Ishikawa (cell line): ENCODE results near the gene SLC2A10.

Experiments
- CEBPB ChIP-seq: IDR thresholded peaks from 2 replicates; pipeline ENCODE4 v1.6.1; 2012
- EGR1 ChIP-seq: IDR thresholded peaks from 2 replicates; pipeline ENCODE4 v1.6.1; 2012
- EP300 ChIP-seq: IDR thresholded peaks from 2 replicates; pipeline ENCODE4 v1.6.1; 2012; ENCODE audit warnings: borderline replicate concordance
- FOXM1 ChIP-seq: IDR thresholded peaks from 2 replicates; pipeline ENCODE4 v1.6.1; 2012; ENCODE audit warnings: low read depth, borderline replicate concordance
- RAD21 ChIP-seq: IDR thresholded peaks from 2 replicates; pipeline ENCODE4 v1.6.1; 2012; ENCODE audit warnings: low read depth
- TF ChIP-seq, protein P1 (sequence below): IDR thresholded peaks from 2 replicates; pipeline ENCODE4 v1.6.1; 2012
- TF ChIP-seq, protein P2 (sequence below): IDR thresholded peaks from 2 replicates; pipeline ENCODE4 v1.6.1; 2012; ENCODE audit warnings: low read depth, mild to moderate bottlenecking
- TF ChIP-seq, protein P3 (sequence below): IDR thresholded peaks from 2 replicates; pipeline ENCODE4 v1.6.1; 2012

DNA sequence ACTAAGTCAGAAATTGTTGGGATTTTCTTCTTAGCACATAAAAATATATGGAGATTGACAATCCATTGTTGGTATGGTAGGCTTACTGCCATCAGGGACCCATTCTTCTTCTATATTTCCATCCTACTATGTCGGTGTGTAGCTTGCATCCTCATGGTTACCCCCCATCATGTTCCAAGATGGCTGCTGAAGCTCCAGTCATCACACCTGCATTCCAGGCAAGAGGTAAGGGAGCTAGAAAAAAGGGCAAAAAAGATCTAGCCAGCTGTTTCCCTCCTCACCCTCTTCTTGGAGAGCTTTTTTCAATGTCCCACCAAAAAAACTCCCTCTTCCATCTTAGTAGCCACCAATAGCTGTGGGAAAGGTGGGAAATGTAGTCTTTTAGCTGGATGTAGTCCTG lies 13.6 kb downstream of the SLC2A10 start:
- TF ChIP-seq, protein P1, sequence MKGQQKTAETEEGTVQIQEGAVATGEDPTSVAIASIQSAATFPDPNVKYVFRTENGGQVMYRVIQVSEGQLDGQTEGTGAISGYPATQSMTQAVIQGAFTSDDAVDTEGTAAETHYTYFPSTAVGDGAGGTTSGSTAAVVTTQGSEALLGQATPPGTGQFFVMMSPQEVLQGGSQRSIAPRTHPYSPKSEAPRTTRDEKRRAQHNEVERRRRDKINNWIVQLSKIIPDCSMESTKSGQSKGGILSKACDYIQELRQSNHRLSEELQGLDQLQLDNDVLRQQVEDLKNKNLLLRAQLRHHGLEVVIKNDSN: no peak
- TF ChIP-seq, protein P2, sequence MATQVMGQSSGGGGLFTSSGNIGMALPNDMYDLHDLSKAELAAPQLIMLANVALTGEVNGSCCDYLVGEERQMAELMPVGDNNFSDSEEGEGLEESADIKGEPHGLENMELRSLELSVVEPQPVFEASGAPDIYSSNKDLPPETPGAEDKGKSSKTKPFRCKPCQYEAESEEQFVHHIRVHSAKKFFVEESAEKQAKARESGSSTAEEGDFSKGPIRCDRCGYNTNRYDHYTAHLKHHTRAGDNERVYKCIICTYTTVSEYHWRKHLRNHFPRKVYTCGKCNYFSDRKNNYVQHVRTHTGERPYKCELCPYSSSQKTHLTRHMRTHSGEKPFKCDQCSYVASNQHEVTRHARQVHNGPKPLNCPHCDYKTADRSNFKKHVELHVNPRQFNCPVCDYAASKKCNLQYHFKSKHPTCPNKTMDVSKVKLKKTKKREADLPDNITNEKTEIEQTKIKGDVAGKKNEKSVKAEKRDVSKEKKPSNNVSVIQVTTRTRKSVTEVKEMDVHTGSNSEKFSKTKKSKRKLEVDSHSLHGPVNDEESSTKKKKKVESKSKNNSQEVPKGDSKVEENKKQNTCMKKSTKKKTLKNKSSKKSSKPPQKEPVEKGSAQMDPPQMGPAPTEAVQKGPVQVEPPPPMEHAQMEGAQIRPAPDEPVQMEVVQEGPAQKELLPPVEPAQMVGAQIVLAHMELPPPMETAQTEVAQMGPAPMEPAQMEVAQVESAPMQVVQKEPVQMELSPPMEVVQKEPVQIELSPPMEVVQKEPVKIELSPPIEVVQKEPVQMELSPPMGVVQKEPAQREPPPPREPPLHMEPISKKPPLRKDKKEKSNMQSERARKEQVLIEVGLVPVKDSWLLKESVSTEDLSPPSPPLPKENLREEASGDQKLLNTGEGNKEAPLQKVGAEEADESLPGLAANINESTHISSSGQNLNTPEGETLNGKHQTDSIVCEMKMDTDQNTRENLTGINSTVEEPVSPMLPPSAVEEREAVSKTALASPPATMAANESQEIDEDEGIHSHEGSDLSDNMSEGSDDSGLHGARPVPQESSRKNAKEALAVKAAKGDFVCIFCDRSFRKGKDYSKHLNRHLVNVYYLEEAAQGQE: no peak
- TF ChIP-seq EGR1 (no peak), RAD21 (no peak), FOXM1 (no peak), CEBPB (no peak), EP300 (no peak)
- TF ChIP-seq, protein P3, sequence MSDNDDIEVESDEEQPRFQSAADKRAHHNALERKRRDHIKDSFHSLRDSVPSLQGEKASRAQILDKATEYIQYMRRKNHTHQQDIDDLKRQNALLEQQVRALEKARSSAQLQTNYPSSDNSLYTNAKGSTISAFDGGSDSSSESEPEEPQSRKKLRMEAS: no peak
